ENCODE measurements around the gene USP17L20.
"Not testable (repeated sequence)": the region's sequence is repeated elsewhere in the genome, so short reads cannot be mapped to it uniquely, and the experiment has no call there.

GRCh38 chr4:9219852-9220251 lies 38.1 kb upstream of the USP17L20 start, which contains the start of gene USP17L12:
- not testable (repeated sequence) for TF ChIP-seq CTCF (conservative IDR thresholded peaks at IDR 0.05; ENCODE audit: low read length); EZH2phosphoT487 (IDR thresholded peaks at IDR 0.05; ENCODE audit: borderline replicate concordance, low read depth, low read length)

All from OCI-LY7 (cell line).